SIG-M5 treated with dmso at 0.1 percent for 504 hours (cell line): ENCODE data around the gene PAOX.
"Not testable (repeated sequence)": the region's sequence is repeated elsewhere in the genome, so short reads cannot be mapped to it uniquely, and the experiment has no call there.

Experiments used
- DNase-seq: peaks from one replicate; lab custom pipeline; 2025; ENCODE audit not compliant: unreplicated experiment; lab: John Stamatoyannopoulos, UW

The PAOX gene

GRCh38 chr10:133431888-133432613, 53.0 kb downstream of the PAOX start:
- not testable (repeated sequence) for DNase-seq

- DNase-seq: not testable (repeated sequence)
Measured at GRCh38 chr10:133432789-133433188, 53.7 kb downstream of the PAOX start.

GRCh38 chr10:133438711-133439273, 59.7 kb downstream of the PAOX start:
- peak; percentile 68 for DNase-seq

GRCh38 chr10:133439517-133440461, 60.7 kb downstream of the PAOX start:
- no peak for DNase-seq

GRCh38 chr10:133440633-133441285, 61.7 kb downstream of the PAOX start:
- DNase-seq: no peak
